HFF-Myc (cell line): ENCODE data around the gene TARS1.
"Not testable (repeated sequence)": the region's sequence is repeated elsewhere in the genome, so short reads cannot be mapped to it uniquely, and the experiment has no call there.

ENCODE experiments used
- DNase-seq: peaks from one replicate; pipeline ENCODE4 v3.0.0-alpha.2; 2011; ENCODE audit warnings: low read depth; ENCODE audit errors: extremely low read depth
- H3K4me3 ChIP-seq: replicated peaks from 2 replicates; pipeline ENCODE4 v1.5.1; 2011; ENCODE audit warnings: low read depth, mild to moderate bottlenecking, control low read depth, low read length
- TF ChIP-seq, protein P1 (sequence below): IDR thresholded peaks from 2 replicates; pipeline ENCODE4 v1.5.1; 2012; ENCODE audit warnings: mild to moderate bottlenecking, low read depth, low read length, control low read depth; ENCODE audit errors: missing control alignments

Gene TARS1

DNA sequence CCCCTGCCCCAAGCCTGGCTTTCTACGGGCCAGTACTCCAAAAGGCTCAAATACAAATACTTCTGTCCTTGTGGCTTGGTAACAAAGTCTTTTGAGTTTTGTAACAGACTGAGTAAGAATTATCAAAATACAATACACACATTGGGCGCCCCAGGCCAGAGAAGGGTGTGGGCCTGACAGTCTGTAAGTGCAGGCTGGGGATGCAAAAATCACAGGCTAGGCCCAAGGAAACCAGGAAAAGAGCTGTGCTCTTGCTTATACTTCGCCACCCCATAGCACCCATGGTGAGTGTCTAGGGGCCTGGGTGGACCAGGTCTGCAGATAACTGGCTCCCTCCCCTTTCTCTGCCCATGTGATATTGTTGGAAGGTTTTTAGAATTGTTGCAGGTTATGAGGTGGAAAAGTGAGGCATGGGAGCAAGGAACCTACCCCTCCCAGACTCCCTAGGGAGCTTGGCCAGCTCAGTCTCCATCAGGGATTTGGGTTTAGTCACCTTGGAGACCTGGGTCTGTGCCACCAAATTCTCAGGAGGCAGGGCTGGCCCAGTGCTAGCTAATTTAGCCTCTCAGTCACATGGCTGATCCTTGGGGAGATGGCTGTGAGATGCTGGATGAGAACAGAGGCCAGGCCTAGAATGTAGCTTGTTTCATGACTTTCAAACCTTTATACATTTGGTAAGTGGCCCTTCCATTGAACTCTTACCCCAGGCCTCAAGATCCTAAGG is 72.9 kb downstream of the TARS1 start:
- DNase-seq: no peak
- TF ChIP-seq, protein P1, sequence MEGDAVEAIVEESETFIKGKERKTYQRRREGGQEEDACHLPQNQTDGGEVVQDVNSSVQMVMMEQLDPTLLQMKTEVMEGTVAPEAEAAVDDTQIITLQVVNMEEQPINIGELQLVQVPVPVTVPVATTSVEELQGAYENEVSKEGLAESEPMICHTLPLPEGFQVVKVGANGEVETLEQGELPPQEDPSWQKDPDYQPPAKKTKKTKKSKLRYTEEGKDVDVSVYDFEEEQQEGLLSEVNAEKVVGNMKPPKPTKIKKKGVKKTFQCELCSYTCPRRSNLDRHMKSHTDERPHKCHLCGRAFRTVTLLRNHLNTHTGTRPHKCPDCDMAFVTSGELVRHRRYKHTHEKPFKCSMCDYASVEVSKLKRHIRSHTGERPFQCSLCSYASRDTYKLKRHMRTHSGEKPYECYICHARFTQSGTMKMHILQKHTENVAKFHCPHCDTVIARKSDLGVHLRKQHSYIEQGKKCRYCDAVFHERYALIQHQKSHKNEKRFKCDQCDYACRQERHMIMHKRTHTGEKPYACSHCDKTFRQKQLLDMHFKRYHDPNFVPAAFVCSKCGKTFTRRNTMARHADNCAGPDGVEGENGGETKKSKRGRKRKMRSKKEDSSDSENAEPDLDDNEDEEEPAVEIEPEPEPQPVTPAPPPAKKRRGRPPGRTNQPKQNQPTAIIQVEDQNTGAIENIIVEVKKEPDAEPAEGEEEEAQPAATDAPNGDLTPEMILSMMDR: no peak
- H3K4me3 ChIP-seq: no peak overlapping the region

DNA sequence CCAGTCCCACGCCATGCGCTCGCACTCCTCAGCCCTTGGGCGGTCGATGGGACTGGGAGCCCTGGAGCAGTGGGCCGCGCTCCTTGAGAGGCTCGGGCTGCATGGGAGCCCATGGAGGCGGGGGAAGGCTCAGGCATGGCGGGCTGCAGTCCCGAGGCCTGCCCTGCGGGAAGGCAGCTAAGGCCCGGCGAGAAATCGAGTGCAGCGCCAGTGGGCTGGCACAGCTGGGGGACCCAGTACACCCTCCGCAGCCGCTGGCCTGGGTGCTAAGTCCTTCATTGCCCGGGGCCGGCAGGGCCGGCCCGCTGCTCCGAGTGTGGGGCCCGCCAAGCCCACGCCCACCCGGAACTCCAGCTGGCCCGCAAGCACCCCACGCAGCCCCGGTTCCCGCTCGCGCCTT is 74.6 kb downstream of the TARS1 start:
- DNase-seq, H3K4me3 ChIP-seq: not testable (repeated sequence)

DNA sequence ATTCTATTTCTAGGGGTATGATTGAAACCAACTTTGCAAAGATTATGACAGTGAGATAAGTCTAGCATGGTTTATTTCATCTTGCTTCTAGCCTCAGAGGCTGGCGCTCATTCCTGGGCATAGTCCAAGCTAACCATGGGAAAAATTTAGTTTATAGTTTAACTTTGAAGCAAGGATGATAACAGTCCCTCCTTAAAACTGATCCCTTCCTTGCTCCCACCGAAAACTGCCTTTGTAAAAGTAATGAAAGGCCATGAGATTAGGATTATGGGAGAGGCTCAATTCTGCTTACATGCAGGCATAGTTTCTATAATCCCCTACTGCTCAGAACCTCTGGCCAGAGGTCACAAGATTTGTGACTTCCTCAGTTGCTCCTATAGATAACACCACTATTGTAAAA is 75.7 kb downstream of the TARS1 start:
- TF ChIP-seq, protein P1: no peak
- no peak for DNase-seq
- H3K4me3 ChIP-seq: no peak overlapping the region
